GM21619 (cell line): ENCODE results near the gene SERPING1.

Experiments
- ATAC-seq: cut with Tn5 transposase; IDR thresholded peaks from one replicate; pipeline ENCODE4 v1.9.1; 2021; ENCODE audit not compliant: unreplicated experiment

SERPING1 gene

DNA sequence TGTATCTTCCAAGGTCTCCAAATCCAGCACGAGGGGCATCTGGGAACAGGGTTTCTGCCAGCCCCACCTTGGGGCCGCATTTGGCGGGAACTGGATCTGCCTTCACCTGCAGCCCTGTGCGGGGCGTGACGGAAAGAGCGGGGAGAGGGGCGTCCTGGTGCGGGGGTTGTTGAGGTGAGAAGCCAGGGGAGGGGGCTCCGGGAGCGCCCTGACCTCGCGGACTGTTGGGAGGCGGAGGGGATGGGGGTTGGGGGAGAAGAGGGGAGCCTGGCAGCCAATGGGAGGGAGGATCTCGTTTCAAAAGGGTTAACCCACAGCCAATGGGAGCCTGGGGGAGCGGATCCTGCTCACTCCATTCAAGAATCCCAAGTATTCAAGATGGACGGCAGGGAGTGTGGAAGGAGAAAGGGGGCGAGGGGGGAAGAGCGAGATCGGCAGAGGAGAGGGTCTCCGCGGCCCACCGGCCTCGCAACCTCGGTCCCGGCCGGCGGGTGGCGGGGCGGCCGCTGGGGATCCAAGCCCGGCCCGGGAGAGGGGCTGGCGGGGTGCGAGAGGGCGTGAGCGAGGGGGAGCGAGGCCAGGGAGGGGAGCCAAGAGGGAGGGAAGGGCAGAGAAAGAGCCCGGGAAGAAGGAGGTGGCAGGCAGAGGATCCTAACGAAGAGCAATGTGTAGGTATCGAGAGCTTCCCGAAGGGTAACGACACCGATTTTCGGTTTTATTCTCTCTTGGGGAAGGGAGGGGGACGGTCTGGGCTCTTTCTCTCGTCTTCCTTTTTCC is 40.7 kb downstream of the SERPING1 start:
- no peak for ATAC-seq

DNA sequence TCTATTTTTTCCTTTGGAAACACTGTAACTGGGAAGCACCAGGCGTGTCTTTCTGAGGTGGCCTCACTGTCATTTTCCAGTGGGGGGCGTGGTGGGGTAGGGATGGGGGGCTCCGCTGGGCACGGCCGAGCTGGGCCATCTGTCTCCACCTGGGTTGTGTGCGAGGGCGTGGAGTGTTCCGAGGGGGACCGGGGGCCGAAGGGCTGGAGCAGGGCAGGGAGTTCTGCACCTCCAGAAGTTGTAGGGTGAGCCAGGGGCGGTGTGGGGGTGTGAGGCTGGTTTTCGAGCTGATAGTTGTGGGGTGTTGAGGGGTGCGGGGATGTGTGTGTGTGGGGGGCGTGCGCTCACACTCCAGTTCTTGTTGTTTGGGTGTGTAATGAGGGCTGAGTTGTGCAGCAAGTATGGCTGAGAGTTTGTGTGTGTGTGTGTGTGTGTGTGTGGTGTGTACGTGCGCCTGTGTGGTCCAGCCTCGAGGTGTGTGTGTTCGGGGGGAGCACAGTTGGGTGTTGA is 41.4 kb downstream of the SERPING1 start:
- no peak for ATAC-seq

GRCh38 chr11:57639321-57640067 is 42.0 kb downstream of the SERPING1 start:
- no peak for ATAC-seq

DNA sequence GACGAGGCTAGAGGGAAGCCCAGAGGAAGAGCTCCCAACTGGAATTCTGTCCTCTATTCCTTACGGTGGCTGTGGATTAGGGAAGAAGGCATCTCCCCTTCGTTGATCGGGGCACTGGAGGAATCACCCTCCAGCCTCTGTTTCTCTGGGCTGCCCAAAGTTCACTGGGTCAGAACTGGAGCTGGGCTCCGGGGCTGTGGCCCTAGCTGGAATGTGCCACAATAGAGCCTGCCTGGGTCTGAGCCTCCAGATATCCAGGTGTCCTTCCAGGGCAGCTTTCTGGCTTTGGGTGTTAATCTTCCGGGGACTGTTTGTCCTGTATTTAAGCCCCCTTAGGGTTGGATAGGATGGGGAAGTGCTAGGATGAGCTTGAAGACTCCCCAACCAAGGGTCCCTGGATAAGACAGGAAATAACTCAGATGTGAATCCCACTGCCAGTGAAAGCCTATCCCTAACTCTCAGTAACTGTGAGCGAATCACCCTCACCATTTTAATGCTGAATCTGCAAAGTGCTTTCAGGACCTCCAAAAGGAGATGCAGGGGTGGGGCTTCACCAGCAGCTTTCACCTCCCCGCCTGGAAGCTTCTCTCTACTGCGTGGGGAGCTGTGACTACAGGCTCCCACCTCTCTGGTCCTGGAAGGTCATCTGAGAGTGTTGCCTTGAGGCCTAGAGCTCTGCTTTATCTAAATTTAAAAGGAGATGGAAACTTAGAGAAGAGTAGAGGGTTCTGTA is 42.7 kb downstream of the SERPING1 start:
- ATAC-seq = no peak

DNA sequence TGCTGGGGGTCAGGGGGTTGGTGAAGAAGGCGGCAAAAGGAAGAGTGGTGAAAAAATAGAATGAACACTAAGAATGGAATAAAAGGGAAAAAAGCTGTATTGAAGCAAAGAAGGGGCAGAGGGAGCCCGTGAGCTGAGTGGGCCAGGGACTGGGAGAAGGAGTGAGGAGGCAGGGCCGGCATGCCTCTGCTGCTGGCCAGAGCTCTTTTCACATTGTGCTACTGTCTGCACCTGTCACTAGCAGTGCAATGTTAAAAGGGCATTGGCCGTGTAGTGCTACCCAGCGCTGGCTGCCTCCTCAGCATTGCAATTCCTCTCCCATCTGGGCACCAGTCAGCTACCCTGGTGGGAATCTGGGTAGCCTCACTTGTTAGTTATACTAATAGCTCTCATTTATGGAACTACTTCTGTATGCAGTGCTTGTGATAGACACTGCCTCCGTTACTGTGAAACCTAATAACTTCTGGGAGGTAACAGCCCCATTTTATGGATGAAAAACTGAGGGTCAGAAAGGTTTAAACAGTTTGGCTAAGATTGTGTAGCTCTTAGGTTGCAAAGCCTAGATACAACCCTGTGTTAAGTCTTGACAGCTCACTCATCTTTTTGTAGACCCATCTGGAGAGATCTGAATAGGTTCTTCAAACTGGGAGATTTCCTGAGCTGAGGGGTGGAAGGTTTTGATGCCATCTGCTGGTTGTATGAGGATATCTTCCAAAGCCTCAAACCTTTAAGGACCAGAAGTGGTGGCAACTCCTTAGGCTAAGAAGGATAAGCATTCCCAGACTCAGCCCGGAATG is 43.7 kb downstream of the SERPING1 start:
- no peak for ATAC-seq

- no peak for ATAC-seq
Observed at GRCh38 chr11:57643802-57644201, 46.3 kb downstream of the SERPING1 start.

DNA sequence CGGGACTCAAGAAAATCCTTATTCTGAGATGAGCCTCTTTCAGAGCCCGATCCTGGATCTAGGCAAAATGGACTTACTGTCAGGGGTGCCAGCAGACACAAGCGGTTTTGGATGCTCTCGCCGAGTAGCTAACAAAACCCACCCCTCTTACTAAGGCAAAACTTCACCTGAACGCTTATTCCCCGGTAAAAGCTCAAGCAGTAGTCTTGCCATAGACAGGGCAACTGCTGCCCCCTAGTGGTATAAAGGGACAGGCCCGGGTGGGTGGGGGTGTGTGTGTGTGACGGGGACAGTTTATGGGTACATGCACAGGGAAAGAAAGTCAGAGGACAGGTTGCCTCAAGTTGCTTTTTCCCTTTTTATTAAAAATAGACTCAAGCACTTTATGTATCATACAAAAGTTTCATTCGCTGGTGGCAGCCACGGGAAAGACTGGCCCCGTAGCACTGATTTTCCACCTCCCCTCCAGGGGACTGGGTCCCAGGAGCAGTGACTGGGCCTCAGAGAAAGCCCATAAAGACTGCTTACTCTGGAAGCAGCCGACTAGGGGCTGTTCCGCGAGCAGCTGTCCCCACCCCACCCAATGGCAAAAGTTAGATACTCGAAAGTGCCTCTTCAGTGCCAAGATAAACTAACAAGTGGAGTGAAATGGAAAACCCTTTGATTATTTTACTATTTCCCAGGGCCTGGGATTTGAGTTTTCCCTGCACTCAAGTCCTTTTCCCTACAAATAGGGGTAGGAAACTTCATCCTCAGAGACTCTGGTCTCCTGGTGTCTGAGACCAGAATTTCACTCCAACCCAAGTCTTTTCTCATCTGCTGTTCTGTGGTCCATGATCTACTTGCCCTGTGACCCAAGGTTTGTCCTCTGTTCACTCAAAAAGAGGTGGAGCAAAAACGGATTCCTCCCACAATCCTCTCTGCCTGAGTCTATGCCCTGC is 47.5 kb downstream of the SERPING1 start:
- ATAC-seq = peak; percentile 50

DNA sequence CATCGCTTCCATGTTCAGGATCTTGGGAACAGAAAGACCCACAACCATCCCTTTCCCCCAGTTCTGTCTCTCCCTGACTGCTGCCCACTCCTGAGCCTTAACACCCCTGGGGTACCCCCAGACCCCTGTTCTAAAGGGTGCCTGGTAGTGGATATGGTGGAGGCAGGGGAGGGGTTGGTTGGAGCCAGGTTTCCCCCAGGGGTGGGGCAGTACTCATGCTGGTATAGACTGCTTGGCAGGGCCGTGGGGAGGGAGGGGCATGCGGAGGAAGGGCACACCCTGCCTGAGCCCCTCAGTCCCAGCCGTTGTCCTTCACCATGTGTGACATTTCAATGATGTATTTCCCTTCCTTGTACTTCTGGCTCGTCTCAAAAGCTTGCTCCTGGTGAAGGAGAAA is 48.2 kb downstream of the SERPING1 start:
- no peak for ATAC-seq

DNA sequence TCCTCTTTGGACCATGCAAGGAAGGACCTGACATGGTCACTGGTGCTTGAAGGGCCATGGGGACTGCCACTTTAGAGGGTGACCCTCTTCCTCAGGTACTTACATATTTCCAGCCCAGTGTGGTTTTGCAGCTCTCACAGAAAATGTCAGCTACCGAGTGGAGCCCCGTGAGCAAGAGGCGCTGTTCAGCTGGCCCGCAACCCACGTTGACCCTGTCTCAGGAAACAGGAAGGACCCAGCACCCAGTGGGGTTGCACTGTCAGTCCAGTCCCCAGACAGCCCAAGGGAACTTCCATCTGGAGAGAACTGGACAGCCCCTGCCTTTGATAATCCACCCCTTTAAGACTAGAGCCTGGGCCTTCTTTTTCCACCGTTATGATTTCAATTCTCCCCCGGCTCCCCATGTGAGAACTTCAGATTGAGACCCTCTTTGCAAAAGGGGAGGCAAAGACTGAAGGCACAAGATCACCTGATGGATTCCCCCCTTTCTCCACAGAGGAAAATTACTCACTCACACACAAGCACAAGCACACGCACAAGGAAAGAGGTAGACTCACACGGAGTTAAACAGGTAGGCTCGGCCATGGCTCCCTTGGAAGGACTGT is 48.8 kb downstream of the SERPING1 start:
- ATAC-seq = peak; percentile 24

GRCh38 chr11:57646799-57647303 is 49.4 kb downstream of the SERPING1 start:
- ATAC-seq = no peak

DNA sequence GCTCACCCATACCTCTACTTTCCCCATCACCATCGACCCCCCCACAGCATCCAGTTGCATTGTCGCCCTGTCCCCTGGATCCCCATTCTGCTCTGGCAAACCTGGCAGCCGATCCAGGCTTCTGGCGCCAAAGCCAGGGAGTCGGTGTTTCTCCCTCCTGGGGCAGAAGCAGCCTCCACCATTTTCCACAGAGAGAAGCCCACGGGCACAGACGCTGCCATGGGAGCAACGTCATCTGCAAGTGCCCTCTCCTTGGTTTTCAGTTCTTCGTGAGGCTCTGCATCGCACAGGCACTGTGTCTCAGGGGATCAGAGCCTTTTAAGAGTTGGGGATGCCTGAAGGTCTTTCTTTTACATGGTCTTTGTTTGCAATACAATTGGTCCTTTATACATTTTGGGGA is 49.9 kb downstream of the SERPING1 start:
- ATAC-seq = no peak

DNA sequence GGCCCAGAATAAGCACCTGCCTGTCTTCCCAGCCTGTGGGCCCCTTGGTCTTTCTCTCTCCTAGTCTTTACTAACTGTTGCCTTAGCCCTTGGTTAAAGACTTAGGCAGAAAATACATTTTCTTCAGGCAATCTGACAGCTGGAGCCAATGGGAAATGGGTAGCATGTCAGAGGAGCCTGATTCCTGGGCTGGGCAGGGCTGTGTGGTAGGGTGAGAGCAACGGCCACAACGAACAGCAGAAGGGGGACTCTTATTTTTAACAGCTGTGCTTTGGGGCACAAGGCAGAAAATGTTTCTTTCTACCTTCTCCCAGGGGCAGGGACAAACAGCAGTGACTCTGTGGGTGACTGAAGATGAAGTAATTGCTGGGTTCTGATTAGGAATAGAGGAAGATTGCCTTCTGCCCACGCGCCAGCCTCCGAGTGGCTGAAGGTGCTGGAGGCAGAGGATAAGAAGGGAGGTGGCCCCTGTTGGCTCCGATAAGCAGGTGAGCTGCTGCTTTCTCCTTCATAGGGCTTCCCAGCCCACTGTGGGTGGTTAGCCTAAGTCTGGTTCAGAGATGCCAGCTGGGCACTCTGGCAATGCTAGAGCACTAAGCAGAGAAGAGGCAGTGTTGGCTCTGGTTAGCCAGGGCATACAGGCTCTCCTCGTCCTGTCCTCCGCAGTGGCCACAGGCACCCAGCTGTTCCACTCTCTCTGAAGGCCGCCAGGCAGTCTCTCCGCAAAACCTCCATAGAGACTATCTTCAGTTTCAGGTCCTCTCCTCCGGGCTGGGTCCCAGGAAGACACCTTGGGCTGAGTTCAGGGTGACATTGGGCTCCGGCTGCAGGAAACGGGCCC is 50.7 kb downstream of the SERPING1 start:
- no peak for ATAC-seq

DNA sequence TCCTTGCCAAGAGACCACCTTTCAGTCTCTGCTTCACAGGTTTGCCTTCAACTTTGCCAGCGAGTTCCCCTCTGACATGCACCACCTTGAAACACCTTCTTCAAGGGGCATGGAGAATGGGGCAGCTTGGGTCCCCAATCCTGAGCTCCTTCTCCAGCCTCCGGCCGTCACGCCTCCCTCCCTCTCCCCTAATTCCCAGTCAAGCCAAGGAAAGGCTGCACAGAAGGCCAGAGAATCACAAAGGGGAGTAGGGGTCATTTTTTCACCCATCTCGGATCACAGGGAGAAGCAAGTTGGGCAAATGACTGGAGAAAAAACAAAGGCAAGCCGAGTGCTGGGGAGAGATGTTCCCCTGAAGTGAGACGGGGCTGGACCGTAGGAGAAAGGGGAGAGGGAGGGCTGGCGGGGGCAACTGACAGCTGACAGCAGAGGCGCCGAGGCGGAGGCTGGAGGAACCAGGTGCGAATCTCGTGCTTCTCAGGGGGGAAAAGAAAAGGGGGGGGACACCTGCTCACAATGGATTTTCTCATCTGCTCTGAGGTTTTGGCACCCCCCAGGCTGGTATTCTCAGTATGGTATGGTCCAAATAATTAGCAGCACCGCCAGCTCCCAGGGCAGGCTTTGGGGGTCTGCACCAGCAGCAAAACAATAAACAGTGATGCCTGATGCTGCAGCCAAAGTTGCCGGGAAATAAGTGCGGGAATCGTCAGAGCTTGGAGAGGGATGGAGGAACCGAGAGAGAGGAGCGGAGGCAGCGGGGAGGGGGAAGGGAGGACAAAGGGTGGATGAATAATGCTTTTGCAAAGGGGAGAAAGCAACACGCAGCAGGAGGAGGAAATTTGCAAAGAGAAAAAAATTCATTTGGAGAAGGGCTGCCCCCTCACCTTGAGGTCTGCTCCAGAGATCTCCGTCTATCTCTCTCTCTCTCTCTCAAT is 51.6 kb downstream of the SERPING1 start:
- ATAC-seq = no peak

- no peak for ATAC-seq
Observed at GRCh38 chr11:57649826-57650738, 52.6 kb downstream of the SERPING1 start, which contains the start of gene YPEL4. Gene YPEL4, minus strand, starts transcription at chr11:57649912. Its CDS starts 2,805 bp downstream, at chr11:57647107.

DNA sequence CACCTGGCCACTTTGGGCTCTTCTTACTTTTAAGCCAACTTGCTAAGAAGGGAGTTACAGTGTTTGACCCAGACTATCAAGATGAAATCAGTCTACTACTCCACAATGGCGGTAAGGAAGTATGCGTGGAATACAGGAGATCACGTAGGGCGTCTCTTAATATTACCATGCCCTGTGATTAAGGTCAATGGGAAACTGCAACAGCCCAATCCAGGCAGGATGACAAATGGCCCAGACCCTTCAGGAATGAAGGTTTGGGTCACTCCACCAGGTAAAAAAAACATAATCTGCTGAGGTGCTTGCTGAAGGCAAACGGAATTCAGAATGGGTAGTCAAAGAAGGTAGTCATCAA is 53.2 kb downstream of the SERPING1 start:
- no peak for ATAC-seq

DNA sequence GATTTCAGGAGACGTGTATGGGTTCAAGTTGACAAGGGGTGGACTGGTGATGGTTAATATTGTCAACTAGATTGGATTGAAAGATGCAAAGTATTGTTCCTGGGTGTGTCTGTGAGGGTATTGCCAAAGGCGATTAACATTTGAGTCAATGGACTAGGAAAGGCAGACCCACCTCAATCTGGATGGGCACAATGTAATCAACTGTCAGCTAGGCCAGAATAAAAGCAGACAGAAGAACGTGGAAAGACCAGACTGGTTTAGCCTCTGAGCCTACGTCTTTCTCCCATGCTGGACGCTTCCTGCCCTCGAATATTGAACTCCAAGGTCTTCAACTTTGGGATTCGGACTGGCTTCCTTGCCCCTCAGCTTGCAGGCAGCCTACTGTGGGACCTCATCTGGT is 53.9 kb downstream of the SERPING1 start:
- ATAC-seq = no peak
